OCI-LY3 (cell line): ENCODE results near the gene KRT3.

Source experiments
- CTCF ChIP-seq: fragments of 200-600, 300-600 bp; sonication (generic); IDR thresholded peaks from 2 replicates; pipeline ENCODE4 v1.5.1; 2014; ENCODE audit warnings: antibody characterized with exemption, low read length, low read depth
- EZH2phosphoT487 ChIP-seq: fragments of 200-600 bp; shearing (Covaris generic); IDR thresholded peaks from 2 replicates; pipeline ENCODE4 v1.6.1; 2018; ENCODE audit warnings: antibody characterized with exemption, mixed run types, low read depth

- TF ChIP-seq CTCF (no peak), EZH2phosphoT487 (no peak)
These were observed 13.2 kb upstream of the KRT3 start for GRCh38 chr12:52809166-52809565.
